Stomach (tissue), 9 donors: Measurements from ENCODE around the gene PPP1R2. TPM values are rescaled to one million over a fixed set of nuclear protein-coding genes. Genes with fewer than 3 reads are reported as not detected.
A peak's percentile ranks its signal among the peaks of the same experiment; 100 is the strongest.

Source experiments
- DNase-seq, 2 donors: peaks; one replicate each; pipeline versions ENCODE4 v3.0.0 to v3.0.0-alpha.2; 2013 to 2019
- H3K27ac ChIP-seq, 5 donors: fragments of 200-600 bp in 4 of 5; sonication (generic) in 4 of 5; one replicate each; pipeline ENCODE4 v1.5.1; 2013 to 2019; ENCODE audit warnings: mild to moderate bottlenecking in 1 of 5, moderate library complexity in 1 of 5
- H3K27me3 ChIP-seq, 3 donors: fragments of 200-600 bp; sonication (generic); one replicate each; pipeline ENCODE4 v1.5.1; 2017 to 2019; ENCODE audit warnings: mixed run types in 1 of 3
- H3K36me3 ChIP-seq, 4 donors: fragments of 200-600 bp; sonication (generic); 1 replicate in 3 of 4; 2 replicates in 1 of 4; pipeline ENCODE4 v1.5.1; 2016 to 2019
- H3K4me1 ChIP-seq, 4 donors: fragments of 200-600 bp; sonication (generic); one replicate each; pipeline ENCODE4 v1.5.1; 2016 to 2019
- H3K4me3 ChIP-seq, 4 donors: fragments of 200-600 bp; sonication (generic) in 3 of 4; one replicate each; pipeline ENCODE4 v1.5.1; 2016 to 2019; ENCODE audit warnings: mild to moderate bottlenecking in 1 of 4
- H3K9me3 ChIP-seq, 4 donors: fragments of 200-600 bp; sonication (generic); one replicate each; pipeline ENCODE4 v1.5.1; 2016 to 2019
- EP300 ChIP-seq: sonication (generic); formaldehyde crosslinking; IDR thresholded peaks from one replicate; pipeline ENCODE4 v1.6.1; 2017; ENCODE audit warnings: antibody characterized with exemption
- POLR2A ChIP-seq, 4 donors: fragments of 450-650 bp; IDR thresholded peaks; one replicate each; pipeline ENCODE4 v1.6.1; 2016; ENCODE audit warnings: antibody characterized with exemption in 4 of 4, control low read depth in 2 of 4, mild to moderate bottlenecking in 1 of 4, moderate library complexity in 1 of 4
- POLR2AphosphoS5 ChIP-seq, 3 donors: sonication (generic); formaldehyde crosslinking; IDR thresholded peaks; one replicate each; pipeline ENCODE4 v1.6.1; 2016; ENCODE audit warnings: antibody characterized with exemption in 3 of 3
- WGBS, 5 donors: extraction: QIAGEN DNeasy Blood & Tissue Kit in 3 of 5; methylation state at CpG; one replicate each; pipeline versions ENCODE4 v1.1.5 to v1.1.7; 2013 to 2018; 5-methylcytosine and 5-hydroxymethylcytosine counted together
- intact Hi-C: fragments of 100-400 bp; cut with DNase I; formaldehyde crosslinking; loops from one replicate; pipeline ENCODE4 v1.15.1; 2023; ENCODE audit warnings: low total_unique reads
- polyA plus RNA-seq, 3 donors: library from polyadenylated mRNA; stranded (reverse); fragments of 200-250 nt; gene quantifications; one replicate each; pipeline ENCODE4 v1.2.3, GENCODE V29; 2013
- total RNA-seq, 5 donors: library from RNA; depleted of rRNA; stranded (reverse); fragments of >200 nt; gene quantifications; one replicate each; pipeline versions ENCODE4 v1.1.0 to v1.2.3, GENCODE V29; 2014 to 2016
- TF ChIP-seq, protein P1 (sequence below), 7 experiments: fragments of 450-650 bp in 4 of 7; fragments of 200-600 bp in 3 of 7; sonication (generic) in 3 of 7; IDR thresholded peaks; one replicate each; pipeline ENCODE4 v1.5.1; 2016 to 2019; ENCODE audit warnings: antibody characterized with exemption in 7 of 7, control low read depth in 2 of 7, mild to moderate bottlenecking in 1 of 7
- donor health status: healthy with polysubstance abuse.
- donor health status: Bipolar disorder and iron deficiency.
- donor health status: healthy.

PPP1R2 gene
- total and polyA plus RNA-seq, 8 donors = 21.4 to 102 (median 42.9) TPM

DNA sequence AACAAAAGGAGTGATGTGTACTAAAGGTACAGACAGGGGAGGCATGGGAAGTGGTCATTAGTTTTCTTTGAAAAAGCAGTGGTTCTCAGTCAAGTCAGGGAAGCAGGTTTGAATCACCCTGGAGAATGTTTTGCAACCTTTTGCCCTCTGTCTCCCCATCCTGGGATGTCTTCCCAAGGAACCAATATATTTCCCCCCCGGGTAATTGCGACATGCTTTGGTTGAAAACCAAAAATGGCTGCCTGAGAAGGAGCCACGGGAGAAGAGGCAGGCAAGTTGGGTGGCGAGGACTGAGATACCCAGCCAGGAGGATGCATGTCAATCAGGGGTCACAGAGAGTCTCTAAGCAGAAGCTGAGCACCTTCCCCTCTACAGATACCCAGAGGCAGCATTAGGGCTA, 20.2 kb upstream of the PPP1R2 start:
- TF ChIP-seq, protein P1, sequence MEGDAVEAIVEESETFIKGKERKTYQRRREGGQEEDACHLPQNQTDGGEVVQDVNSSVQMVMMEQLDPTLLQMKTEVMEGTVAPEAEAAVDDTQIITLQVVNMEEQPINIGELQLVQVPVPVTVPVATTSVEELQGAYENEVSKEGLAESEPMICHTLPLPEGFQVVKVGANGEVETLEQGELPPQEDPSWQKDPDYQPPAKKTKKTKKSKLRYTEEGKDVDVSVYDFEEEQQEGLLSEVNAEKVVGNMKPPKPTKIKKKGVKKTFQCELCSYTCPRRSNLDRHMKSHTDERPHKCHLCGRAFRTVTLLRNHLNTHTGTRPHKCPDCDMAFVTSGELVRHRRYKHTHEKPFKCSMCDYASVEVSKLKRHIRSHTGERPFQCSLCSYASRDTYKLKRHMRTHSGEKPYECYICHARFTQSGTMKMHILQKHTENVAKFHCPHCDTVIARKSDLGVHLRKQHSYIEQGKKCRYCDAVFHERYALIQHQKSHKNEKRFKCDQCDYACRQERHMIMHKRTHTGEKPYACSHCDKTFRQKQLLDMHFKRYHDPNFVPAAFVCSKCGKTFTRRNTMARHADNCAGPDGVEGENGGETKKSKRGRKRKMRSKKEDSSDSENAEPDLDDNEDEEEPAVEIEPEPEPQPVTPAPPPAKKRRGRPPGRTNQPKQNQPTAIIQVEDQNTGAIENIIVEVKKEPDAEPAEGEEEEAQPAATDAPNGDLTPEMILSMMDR (IDR thresholded peaks at IDR 0.05) = no peak
- no peak for TF ChIP-seq EP300
- TF ChIP-seq POLR2AphosphoS5 (IDR thresholded peaks at IDR 0.05) = no peak
- TF ChIP-seq POLR2A (IDR thresholded peaks at IDR 0.05) = no peak
- Histone ChIP-seq H3K27me3 (peaks cover 0 to 21% (median 3%) of the 10 kb centered on the region in 3 donors), H3K4me3 (no peak overlapping the region), H3K9me3 (no peaks in the 10 kb centered on the region), H3K4me1 (no peaks in the 10 kb centered on the region), H3K27ac (no peak overlapping the region), H3K36me3 (no peaks in the 10 kb centered on the region)
- DNase-seq = no peak
- WGBS, 5 donors = 76 to 91% (median 85%) methylated on average over 4 of the region's 4 CpGs
- intact Hi-C loops = no loop called here

DNA sequence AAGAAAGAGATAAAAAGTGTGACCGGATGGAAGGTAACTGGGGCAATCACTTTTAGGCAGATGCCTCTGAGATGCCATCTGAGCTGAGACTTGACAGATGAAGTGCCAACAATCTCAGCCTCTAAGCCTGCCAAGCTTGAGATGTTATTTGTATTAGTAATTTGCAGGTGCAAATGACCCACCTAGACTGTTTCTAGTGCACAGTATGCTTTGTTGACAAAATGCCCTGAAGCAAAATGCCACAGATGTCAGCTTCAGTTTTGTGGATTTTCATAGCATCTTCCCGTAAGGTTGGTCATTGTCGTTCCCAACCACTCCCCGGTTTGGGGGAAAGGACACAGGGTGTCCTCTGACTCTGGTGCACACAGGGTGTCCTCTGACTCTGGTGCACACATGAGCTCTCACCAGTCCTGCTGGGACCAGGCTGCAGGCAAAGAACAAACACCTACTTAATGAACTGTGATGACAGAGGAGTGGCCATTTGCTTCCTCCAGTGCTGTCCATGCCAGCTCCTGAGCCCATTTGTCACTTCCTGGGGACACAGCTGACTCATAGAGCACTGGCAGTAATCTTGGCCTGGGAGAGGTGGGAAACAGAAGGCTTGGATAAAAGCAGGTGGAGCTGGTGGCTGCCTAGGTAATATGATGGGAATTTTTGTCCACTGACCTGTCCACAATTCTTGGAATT, 16.7 kb upstream of the PPP1R2 start:
- H3K36me3 ChIP-seq = no peaks in the 10 kb centered on the region
- no peaks in the 10 kb centered on the region for H3K4me1 ChIP-seq
- TF ChIP-seq, protein P1 (IDR thresholded peaks at IDR 0.05) = no peak
- H3K9me3 ChIP-seq = no peaks in the 10 kb centered on the region
- no peaks in the 10 kb centered on the region for H3K27me3 ChIP-seq
- no peak overlapping the region for H3K27ac ChIP-seq
- intact Hi-C loops = no loop called here
- peak in 1 of 2 donors; percentile 38 for DNase-seq
- WGBS, 5 donors = 80 to 97% (median 88%) methylated on average over 4 of the region's 4 CpGs
- no peak overlapping the region for H3K4me3 ChIP-seq

DNA sequence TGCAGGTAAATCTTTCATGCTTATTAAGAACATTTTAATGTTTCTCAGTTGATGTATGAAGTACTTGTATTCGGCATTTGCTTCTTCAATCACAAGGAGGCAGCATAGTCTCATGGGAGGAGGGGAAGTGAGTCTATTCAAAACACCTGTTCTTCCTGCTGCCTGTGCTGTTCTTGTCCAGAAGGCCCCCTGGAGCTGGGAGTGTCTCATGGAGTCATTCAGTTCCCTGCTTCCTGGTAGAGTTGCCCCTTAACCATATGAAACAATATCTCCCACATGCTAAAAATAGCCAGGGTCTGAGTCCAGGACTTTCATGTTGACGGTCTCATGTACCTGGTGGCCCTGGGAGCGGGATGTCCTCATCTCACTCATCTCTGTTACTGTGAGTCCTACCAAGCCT, 15.5 kb upstream of the PPP1R2 start:
- DNase-seq = peak in 1 of 2 donors; percentile 83
- intact Hi-C loops = no loop called here
- TF ChIP-seq, protein P1 (IDR thresholded peaks at IDR 0.05) = peak in 1 of 7 experiments; percentile 7
- TF ChIP-seq EP300 = no peak
- Histone ChIP-seq H3K27ac (no peak overlapping the region), H3K36me3 (no peaks in the 10 kb centered on the region), H3K4me1 (no peaks in the 10 kb centered on the region), H3K27me3 (no peaks in the 10 kb centered on the region), H3K9me3 (no peaks in the 10 kb centered on the region), H3K4me3 (no peak overlapping the region)
- 47 to 59% (median 52%) methylated on average over 3 of the region's 3 CpGs for WGBS, 5 donors

DNA sequence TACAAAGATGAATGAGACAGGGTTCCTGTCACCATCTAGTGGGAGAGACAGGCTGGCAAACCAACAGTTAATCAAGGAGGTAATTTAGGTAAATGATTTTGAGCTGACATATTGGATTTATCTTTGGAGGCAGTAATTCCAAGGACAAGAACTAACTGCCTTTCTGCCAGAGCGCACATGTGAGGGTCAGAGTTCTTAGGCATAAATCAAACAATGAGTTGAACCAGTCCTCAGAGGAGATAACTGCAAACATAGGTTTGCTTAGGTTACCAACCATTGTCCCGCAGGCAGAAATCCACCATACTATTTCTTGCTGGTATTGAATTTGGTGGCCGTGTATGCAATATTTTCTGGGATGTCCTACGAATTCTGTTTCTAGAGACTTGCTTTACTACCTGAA, 14.2 kb upstream of the PPP1R2 start:
- intact Hi-C loops = no loop called here
- TF ChIP-seq, protein P1 (IDR thresholded peaks at IDR 0.05) = no peak
- TF ChIP-seq POLR2AphosphoS5 (IDR thresholded peaks at IDR 0.05) (no peak), EP300 (no peak), POLR2A (IDR thresholded peaks at IDR 0.05) (no peak)
- Histone ChIP-seq H3K4me1 (no peaks in the 10 kb centered on the region), H3K9me3 (no peaks in the 10 kb centered on the region), H3K36me3 (no peaks in the 10 kb centered on the region), H3K27me3 (no peaks in the 10 kb centered on the region), H3K27ac (no peak overlapping the region), H3K4me3 (no peak overlapping the region)
- no peak for DNase-seq
- WGBS, 5 donors = 60 to 70% (median 66%) methylated on average over 4 of the region's 4 CpGs
